GM23248 (cell line): ENCODE results near the gene RGN. TPM values are rescaled to one million over a fixed set of nuclear protein-coding genes. Genes with fewer than 3 reads are reported as not detected.

Experiments
- DNase-seq: peaks from one replicate; pipeline ENCODE4 v3.0.0-alpha.2; 2015
- H2AFZ ChIP-seq: fragments of 200-600 bp; sonication (generic); 2 replicates; pipeline ENCODE4 v1.6.1; 2016; ENCODE audit warnings: antibody characterized with exemption
- H3F3A ChIP-seq: fragments of 200-600 bp; sonication (generic); 2 replicates; pipeline ENCODE4 v1.6.1; 2016; ENCODE audit warnings: mild to moderate bottlenecking, antibody characterized with exemption, mixed run types; ENCODE audit not compliant: insufficient read depth
- H3K27ac ChIP-seq: fragments of 200-600 bp; sonication (generic); 2 replicates; pipeline ENCODE4 v1.5.1; 2016; ENCODE audit warnings: mild to moderate bottlenecking
- H3K27me3 ChIP-seq: fragments of 200-600 bp; sonication (generic); replicated peaks from 2 replicates; pipeline ENCODE4 v1.6.1; 2016; ENCODE audit warnings: mild to moderate bottlenecking; ENCODE audit not compliant: insufficient read depth
- H3K36me3 ChIP-seq: fragments of 200-600 bp; sonication (generic); 2 replicates; pipeline ENCODE4 v1.6.1; 2016; ENCODE audit warnings: low read depth, mild to moderate bottlenecking
- H3K4me1 ChIP-seq: fragments of 200-600 bp; sonication (generic); 2 replicates; pipeline ENCODE4 v1.6.1; 2016; ENCODE audit warnings: mild to moderate bottlenecking; ENCODE audit not compliant: insufficient read depth
- H3K4me2 ChIP-seq: fragments of 200-600 bp; sonication (generic); one replicate; pipeline ENCODE4 v1.6.1; 2016; ENCODE audit warnings: mild to moderate bottlenecking; ENCODE audit not compliant: unreplicated experiment
- H3K4me3 ChIP-seq: fragments of 200-600 bp; sonication (generic); 2 replicates; pipeline ENCODE4 v1.5.1; 2016; ENCODE audit warnings: mild to moderate bottlenecking
- H3K79me2 ChIP-seq: fragments of 200-600 bp; sonication (generic); 2 replicates; pipeline ENCODE4 v1.6.1; 2016; ENCODE audit warnings: mild to moderate bottlenecking; ENCODE audit not compliant: insufficient read depth
- H3K9ac ChIP-seq: fragments of 200-600 bp; sonication (generic); 2 replicates; pipeline ENCODE4 v1.6.1; 2016; ENCODE audit warnings: mild to moderate bottlenecking
- H3K9me2 ChIP-seq: fragments of 200-600 bp; sonication (generic); 2 replicates; pipeline ENCODE4 v1.6.1; 2016; ENCODE audit warnings: mixed run types, mild to moderate bottlenecking, moderate library complexity; ENCODE audit not compliant: insufficient read depth
- H3K9me3 ChIP-seq: fragments of 200-600 bp; sonication (generic); one replicate; pipeline ENCODE4 v1.6.1; 2017; ENCODE audit warnings: low read depth
- H4K20me1 ChIP-seq: fragments of 200-600 bp; sonication (generic); 2 replicates; pipeline ENCODE4 v1.6.0; 2016; ENCODE audit not compliant: insufficient read depth
- EZH2 ChIP-seq: fragments of 200-600 bp; sonication (generic); IDR thresholded peaks from 2 replicates; pipeline ENCODE4 v1.6.1; 2018; ENCODE audit warnings: antibody characterized with exemption, mild to moderate bottlenecking; ENCODE audit not compliant: insufficient read depth, poor library complexity, severe bottlenecking
- EZH2phosphoT487 ChIP-seq: fragments of 200-600 bp; sonication (generic); IDR thresholded peaks from 2 replicates; pipeline ENCODE4 v1.6.1; 2018; ENCODE audit warnings: antibody characterized with exemption, moderate library complexity, mild to moderate bottlenecking, low read depth; ENCODE audit not compliant: insufficient read depth
- WGBS, 2 experiments: methylation state at CpG; one replicate each; pipeline ENCODE4 v1.1.6; 2015 to 2017; ENCODE audit warnings: low lambda C conversion rate in 2 of 2, low coverage in 1 of 2; ENCODE audit errors: missing lambda C conversion rate in 2 of 2; 5-methylcytosine and 5-hydroxymethylcytosine counted together
- in situ Hi-C: fragments of 300-500 bp; cut with MboI; formaldehyde crosslinking; loops from 2 replicates; pipeline ENCODE4 v1.15.0; 2020
- polyA plus RNA-seq: library from polyadenylated mRNA; unstranded; fragments of >200 nt; fragmentation: Nextera tagmentation; extraction: Ambion mirVana; gene quantifications from 2 replicates; pipeline ENCODE4 v1.2.1, GENCODE V29; 2016
- total RNA-seq: library from RNA; depleted of rRNA; stranded (reverse); fragments of >200 nt; shearing (Covaris generic); gene quantifications from 2 replicates; pipeline ENCODE4 v1.2.3, GENCODE V29; 2014; rRNA removed

The RGN gene
- total RNA-seq (1.6 and 6.2 TPM in 2 replicates), polyA plus RNA-seq (2.4 and 5.0 TPM in 2 replicates)

- peak within 1 kb of the TSS; percentile 85 for H2AFZ ChIP-seq
- peak within 1 kb of the TSS; percentile 63 for H3K4me3 ChIP-seq
- TF ChIP-seq EZH2phosphoT487 (no peak), EZH2 (no peak)
- peak within 1 kb of the TSS; percentile 28 for H3K4me2 ChIP-seq
- peak within 1 kb of the TSS; percentile 77 for H3K9ac ChIP-seq
- no peaks in the 10 kb centered on the region for H3K4me1 ChIP-seq
- no peaks in the 10 kb centered on the region for H3K9me2 ChIP-seq
- WGBS, 2 experiments, result 18 to 21% methylated on average over 12 to 23 of the region's 59 CpGs
- H3K27ac ChIP-seq, result no peak within 1 kb of the TSS
- H3F3A ChIP-seq, result no peaks in the 10 kb centered on the region
- no peaks in the 10 kb centered on the region for H4K20me1 ChIP-seq
- no peaks in the 10 kb centered on the region for H3K36me3 ChIP-seq
- no peaks in the 10 kb centered on the region for H3K9me3 ChIP-seq
- DNase-seq, result peak; percentile 39
- H3K79me2 ChIP-seq, result no peaks in the 10 kb centered on the region
- in situ Hi-C loops, result no loop called here
- no peaks in the 10 kb centered on the region for H3K27me3 ChIP-seq
These were observed at the start of gene RGN for GRCh38 chrX:47078129-47079043. RGN (plus strand) TSS chrX:47078443; CDS start chrX:47081145, 2,702 bp downstream.

DNA sequence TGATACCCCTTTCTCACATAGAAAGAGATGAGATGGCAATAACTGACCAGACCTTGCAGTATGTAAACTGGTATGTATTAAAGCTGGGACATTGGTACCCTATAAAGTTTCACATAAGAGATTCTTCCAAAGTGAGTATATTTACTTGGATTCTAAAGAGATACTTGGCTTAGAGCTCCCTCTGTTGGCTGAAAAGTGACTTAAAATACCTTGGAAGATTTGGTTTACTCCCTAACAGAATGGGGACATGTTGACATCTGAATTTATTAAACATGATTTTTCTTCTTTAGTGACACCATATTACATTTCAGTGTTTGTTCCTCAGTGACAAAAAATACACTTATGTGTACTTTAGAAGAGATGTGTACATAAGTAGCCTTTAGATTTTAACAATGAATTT is 47.9 kb upstream of the RGN start:
- Histone ChIP-seq H3K4me2 (no peak overlapping the region), H3K4me1 (no peaks in the 10 kb centered on the region), H2AFZ (no peak overlapping the region), H3K4me3 (no peak overlapping the region), H4K20me1 (no peaks in the 10 kb centered on the region), H3K79me2 (no peaks in the 10 kb centered on the region), H3K9ac (no peak overlapping the region), H3K9me3 (no peaks in the 10 kb centered on the region), H3K27me3 (no peaks in the 10 kb centered on the region), H3K36me3 (no peaks in the 10 kb centered on the region), H3K9me2 (no peaks in the 10 kb centered on the region), H3K27ac (no peak overlapping the region), H3F3A (no peaks in the 10 kb centered on the region)
- in situ Hi-C loops, result no loop called here
- peak; percentile 58 for DNase-seq
- TF ChIP-seq EZH2 (no peak), EZH2phosphoT487 (no peak)

GRCh38 chrX:47047989-47048388 is 30.3 kb upstream of the RGN start:
- Histone ChIP-seq H3K36me3 (no peaks in the 10 kb centered on the region), H3K79me2 (no peaks in the 10 kb centered on the region), H3K9ac (no peak overlapping the region), H3K4me3 (no peak overlapping the region), H3K9me2 (no peaks in the 10 kb centered on the region), H3K4me1 (no peaks in the 10 kb centered on the region), H4K20me1 (no peaks in the 10 kb centered on the region), H3K4me2 (no peak overlapping the region), H3F3A (no peaks in the 10 kb centered on the region), H2AFZ (no peak overlapping the region), H3K27me3 (no peaks in the 10 kb centered on the region), H3K27ac (no peak overlapping the region), H3K9me3 (no peaks in the 10 kb centered on the region)
- WGBS, 2 experiments, result 65 to 66% methylated on average over 5 of the region's 5 CpGs
- in situ Hi-C loops, result no loop called here
- no peak for DNase-seq
- no peak for TF ChIP-seq EZH2phosphoT487
- TF ChIP-seq EZH2, result no peak

- in situ Hi-C loops, result no loop called here
- Histone ChIP-seq H2AFZ (no peak overlapping the region), H3K4me1 (no peaks in the 10 kb centered on the region), H3K9me3 (no peaks in the 10 kb centered on the region), H4K20me1 (no peaks in the 10 kb centered on the region), H3K27ac (no peak overlapping the region), H3K27me3 (no peaks in the 10 kb centered on the region), H3K9me2 (no peaks in the 10 kb centered on the region), H3K79me2 (no peaks in the 10 kb centered on the region), H3F3A (no peaks in the 10 kb centered on the region), H3K4me3 (no peak overlapping the region), H3K9ac (no peak overlapping the region), H3K36me3 (no peaks in the 10 kb centered on the region), H3K4me2 (no peak overlapping the region)
- DNase-seq, result no peak
- no peak for TF ChIP-seq EZH2
- TF ChIP-seq EZH2phosphoT487, result no peak
- 100% methylated on average over 1 of the region's 1 CpG for WGBS, 2 experiments
These were observed 18.9 kb upstream of the RGN start for GRCh38 chrX:47059142-47059874.
